GM21515 (cell line): ENCODE results near the gene ERF.
A peak's percentile ranks its signal among the peaks of the same experiment; 100 is the strongest.

Experiments used
- ATAC-seq: cut with Tn5 transposase; IDR thresholded peaks from one replicate; pipeline ENCODE4 v1.9.1; 2021; ENCODE audit not compliant: unreplicated experiment

ERF gene

DNA sequence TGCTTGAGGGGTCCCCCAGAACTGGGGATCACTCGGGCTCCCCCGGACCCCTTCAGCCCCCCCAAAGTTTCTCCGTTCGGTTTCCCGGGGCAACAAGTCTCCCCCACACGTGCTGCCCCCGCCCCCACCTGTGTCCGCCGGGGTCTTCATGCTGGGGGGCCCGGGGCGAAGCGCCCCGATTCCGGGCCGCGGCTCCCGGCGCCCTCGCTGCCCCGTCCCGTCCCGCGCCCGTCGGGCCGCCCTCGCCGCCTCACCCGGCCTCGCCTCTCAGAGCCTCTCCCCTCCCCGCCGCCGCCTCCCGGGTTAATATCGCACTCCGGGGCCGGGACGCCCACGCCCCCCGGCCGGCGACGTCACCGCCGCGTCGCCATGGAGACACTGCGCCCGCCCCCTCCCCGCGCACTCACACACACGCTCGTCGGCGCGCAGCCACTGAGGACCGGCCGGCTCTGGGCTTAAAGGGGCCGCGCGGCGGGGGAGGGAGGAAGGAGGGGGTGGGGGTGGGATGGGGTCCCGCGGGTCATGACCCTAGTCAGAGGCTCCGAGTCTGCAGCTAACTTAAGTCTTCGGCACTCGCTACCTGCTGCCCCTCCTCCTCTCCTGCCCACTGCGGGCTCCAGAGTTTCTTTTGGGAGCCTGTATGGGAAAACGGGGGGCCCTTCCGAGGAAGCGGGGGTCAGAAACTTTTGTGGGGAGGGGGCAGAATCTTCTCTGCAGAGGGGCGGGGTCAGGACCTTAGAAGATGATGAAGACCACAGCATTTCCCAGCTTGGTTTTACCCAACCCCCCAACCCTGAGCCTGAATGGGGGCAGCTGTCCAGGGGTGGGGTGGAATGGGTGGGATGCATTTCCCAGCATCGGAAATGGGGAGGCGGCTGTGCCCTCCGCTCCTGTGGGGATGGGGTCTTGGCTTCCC lies at the start of gene ERF:
Gene ERF (minus strand): TSS at position 279 of the 916 bp plus-strand sequence. CDS start 129 bp downstream, at position 150.
- peak; percentile 53 for ATAC-seq

DNA sequence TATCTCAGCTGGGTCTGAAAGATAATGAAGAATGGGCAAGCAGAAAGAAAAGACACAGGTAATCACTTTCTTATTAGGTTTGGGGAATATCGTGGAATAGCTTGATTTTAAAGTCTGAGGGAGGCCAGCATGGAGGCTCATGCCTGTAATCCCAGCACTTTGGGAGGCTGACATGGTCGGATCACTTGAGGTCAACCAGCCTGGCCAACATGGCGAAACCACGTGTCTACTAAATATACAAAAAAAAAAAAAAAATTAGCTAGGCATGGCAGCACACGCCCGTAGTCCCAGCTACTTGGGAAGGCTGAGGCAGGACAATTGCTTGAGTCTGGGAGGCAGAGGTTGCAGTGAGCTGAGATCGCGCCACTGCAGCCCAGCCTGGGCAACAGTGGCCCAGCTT lies 48.9 kb upstream of the ERF start:
- ATAC-seq, result no peak

DNA sequence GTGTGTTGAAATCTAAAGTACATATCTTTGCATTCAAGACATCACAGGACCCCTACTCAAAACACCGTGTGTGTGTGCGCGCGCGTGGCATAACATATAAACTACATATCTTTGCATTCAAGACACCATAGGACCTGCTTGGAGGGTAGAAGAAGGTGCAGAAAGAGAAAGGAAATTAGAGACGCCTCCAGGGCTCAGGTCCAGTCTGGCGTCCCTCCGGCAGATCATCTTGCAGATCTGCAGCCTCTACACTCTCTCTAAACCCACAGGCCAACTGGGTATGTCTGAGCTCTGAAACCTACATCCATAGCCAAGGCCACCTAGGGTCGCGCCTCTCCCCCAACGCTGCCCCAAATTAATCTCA lies 48.2 kb upstream of the ERF start:
- no peak for ATAC-seq

DNA sequence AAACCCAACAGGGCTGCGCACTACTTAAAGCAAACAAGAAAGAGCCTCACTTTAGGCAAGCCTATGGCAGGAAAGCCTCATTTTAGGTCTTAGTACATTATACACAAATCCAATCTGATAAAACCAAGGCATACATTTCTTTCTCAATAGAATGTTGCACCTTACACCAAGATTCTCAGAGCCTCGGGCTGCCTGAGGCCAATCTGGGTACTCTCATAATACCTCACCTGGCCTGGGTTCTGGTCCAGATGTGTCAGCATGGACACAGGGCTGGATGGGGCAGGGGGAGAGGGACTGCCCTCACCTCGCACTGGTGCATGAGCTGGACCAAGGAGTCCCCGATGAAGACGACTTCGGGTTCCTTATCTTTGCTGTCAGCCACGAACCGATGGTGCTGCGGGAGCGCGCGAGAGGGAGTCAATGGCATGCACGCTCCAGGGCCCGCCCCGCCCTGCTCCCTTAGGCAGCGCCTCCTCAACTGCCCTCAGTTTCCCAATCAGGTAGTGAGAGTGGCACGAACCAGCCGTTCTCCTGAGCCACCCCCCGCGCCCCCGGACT lies 46.8 kb upstream of the ERF start, which contains the start of gene PRR19:
Gene PRR19 (plus strand): TSS at position 487 of the 558 bp plus-strand sequence. CDS start 7,453 bp downstream, outside the sequence.
- ATAC-seq, result peak; percentile 23

GRCh38 chr19:42297039-42297438 lies 42.1 kb upstream of the ERF start:
- ATAC-seq, result no peak

GRCh38 chr19:42295831-42296525 lies 41.0 kb upstream of the ERF start:
- peak; percentile 52 for ATAC-seq

- ATAC-seq, result no peak
These were observed 40.4 kb upstream of the ERF start for GRCh38 chr19:42295342-42295741.

- ATAC-seq, result no peak
These were observed 39.7 kb upstream of the ERF start for GRCh38 chr19:42294471-42295137.

DNA sequence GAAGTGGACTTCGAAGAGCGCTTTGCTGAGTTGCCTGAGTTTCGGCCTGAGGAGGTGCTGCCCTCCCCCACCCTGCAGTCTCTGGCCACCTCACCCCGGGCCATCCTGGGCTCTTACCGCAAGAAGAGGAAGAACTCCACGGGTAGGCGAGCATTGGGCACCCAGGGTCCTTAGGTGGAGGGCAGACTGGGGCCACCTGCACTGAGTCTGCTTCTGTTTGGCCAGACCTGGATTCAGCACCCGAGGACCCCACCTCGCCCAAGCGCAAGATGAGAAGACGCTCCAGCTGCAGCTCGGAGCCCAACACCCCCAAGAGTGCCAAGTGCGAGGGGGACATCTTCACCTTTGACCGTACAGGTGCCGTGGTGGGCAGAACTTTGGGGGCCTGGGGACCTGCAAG lies 39.0 kb upstream of the ERF start:
- ATAC-seq, result no peak

DNA sequence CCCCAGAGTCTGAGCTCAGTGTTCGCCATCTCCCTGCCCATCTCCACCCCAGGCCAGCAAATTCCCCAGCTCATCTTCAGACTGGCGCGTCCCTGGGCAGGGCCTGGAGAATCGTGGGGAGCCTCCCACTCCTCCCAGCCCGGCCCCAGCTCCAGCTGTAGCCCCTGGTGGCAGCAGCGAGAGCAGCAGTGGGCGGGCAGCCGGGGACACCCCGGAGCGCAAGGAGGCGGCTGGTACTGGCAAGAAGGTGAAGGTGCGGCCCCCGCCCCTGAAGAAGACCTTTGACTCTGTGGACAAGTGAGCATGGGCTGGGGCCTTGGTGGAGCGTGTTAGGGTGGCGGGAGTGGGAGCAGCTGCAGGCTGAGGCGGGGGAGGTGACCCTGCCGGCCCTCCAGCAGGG lies 38.6 kb upstream of the ERF start:
- ATAC-seq, result no peak

DNA sequence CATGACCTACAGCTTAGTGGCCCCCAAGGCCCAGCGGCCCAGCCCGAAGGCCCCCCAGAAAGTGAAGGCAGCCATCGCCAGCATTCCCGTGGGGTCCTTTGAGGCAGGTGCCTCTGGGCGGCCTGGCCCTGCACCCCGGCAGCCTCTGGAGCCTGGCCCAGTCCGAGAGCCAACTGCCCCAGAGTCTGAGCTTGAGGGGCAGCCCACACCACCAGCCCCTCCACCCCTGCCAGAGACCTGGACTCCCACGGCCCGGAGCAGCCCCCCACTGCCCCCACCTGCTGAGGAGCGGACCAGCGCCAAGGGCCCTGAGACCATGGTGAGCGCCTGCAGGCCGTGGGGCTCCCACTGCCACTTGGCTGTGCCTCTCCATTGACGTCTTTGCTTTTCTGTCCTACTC lies 38.0 kb upstream of the ERF start:
- no peak for ATAC-seq

DNA sequence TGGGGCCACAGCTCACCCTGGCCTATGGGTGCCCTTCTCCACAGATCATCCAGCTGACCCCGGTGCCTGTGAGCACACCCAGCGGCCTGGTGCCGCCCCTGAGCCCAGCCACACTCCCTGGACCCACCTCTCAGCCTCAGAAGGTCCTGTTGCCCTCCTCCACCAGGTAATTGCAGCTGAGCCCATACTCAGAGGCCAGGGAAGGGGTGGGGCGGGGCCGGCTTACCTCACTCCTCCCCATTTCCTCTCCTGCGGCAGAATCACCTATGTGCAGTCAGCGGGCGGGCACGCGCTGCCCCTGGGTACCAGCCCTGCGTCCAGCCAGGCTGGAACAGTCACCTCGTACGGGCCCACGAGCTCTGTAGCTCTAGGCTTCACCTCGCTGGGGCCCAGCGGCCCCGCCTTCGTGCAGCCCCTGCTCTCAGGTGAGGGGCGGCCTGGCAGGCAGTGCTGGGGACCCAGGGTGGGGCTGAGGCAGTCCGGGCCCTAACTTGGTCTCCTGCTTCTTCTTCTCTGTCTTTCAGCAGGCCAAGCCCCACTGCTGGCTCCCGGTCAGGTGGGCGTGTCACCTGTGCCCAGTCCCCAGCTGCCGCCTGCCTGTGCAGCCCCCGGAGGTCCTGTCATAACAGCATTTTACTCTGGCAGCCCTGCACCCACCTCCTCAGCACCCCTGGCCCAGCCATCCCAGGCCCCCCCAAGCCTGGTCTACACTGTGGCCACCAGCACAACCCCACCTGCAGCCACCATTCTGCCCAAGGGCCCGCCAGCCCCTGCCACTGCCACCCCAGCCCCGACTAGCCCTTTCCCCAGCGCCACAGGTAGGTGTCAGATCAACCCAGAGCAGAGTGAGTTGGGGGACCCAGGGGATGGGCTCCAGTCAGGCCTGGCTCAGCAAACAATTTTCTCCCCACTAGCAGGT lies 37.4 kb upstream of the ERF start:
- ATAC-seq, result no peak

DNA sequence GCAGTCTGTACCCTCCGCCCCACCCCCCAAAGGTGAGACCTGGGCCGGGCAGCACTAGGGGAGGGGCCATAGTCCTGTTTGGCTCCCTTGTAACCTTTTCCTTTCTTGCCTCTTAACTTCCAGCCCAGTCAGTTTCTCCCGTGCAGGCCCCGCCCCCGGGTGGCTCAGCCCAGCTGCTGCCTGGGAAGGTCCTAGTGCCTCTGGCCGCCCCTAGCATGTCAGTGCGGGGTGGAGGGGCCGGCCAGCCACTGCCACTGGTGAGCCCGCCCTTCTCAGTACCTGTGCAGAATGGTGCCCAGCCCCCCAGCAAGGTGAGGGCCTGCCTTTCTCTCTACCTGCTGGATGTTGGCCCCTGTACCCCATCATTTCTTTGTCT lies 36.5 kb upstream of the ERF start:
- no peak for ATAC-seq

- no peak for ATAC-seq
These were observed 35.9 kb upstream of the ERF start for GRCh38 chr19:42290523-42291434.

DNA sequence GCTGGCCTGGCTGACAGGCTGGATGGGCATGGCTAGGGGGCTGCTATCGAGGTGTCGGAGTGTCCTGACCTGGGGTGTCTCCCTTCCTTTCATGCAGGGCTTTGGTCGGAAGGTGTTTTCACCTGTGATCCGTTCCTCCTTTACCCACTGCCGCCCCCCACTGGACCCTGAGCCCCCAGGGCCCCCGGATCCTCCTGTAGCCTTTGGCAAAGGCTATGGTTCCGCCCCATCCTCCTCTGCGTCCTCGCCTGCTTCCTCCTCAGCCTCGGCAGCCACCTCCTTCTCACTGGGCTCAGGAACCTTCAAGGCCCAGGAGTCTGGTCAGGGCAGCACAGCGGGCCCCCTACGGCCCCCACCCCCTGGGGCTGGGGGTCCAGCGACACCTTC lies 35.2 kb upstream of the ERF start:
- no peak for ATAC-seq

- no peak for ATAC-seq
These were observed 34.7 kb upstream of the ERF start for GRCh38 chr19:42289556-42290041.

- no peak for ATAC-seq
These were observed 34.1 kb upstream of the ERF start for GRCh38 chr19:42288881-42289555.

DNA sequence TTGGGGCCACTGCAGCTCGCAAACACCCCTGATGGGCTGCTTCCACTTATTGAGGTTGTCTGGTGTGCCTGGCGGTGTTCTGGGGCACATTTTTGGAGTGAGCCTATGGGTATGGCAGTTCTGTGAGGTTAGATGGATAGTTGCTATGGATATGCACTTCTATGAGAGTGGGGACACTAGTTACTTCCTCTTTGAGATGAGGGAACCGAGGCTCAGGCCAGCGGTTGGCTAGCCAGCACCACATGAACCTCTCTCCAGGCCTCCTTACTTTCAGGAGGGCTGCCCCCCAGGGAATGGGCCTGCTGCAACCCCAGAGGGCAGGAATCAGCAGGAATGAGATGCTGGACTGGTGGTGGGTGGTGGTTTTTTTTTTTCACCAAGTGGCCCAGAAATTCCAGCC lies 33.5 kb upstream of the ERF start:
- ATAC-seq, result no peak

- ATAC-seq, result no peak
These were observed 32.8 kb upstream of the ERF start for GRCh38 chr19:42287827-42288107.
